ENCODE data around the gene VPS37C.

VPS37C gene

GRCh38 chr11:61106894-61107470 lies 54.2 kb downstream of the VPS37C start:
- no peak for TF ChIP-seq ZBTB7A (IDR thresholded peaks at IDR 0.05; ENCODE audit: low read depth)
- no peak for TF ChIP-seq YY1 (IDR thresholded peaks at IDR 0.05; ENCODE audit: low read depth)
- no peak for TF ChIP-seq RAD21 (IDR thresholded peaks at IDR 0.05; ENCODE audit: low read depth)
- TF ChIP-seq EP300 (IDR thresholded peaks at IDR 0.05; ENCODE audit: borderline replicate concordance) = no peak
- TF ChIP-seq MAX (IDR thresholded peaks at IDR 0.05) = no peak
- TF ChIP-seq, protein P1, sequence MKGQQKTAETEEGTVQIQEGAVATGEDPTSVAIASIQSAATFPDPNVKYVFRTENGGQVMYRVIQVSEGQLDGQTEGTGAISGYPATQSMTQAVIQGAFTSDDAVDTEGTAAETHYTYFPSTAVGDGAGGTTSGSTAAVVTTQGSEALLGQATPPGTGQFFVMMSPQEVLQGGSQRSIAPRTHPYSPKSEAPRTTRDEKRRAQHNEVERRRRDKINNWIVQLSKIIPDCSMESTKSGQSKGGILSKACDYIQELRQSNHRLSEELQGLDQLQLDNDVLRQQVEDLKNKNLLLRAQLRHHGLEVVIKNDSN (IDR thresholded peaks at IDR 0.05) = no peak
- no peak for TF ChIP-seq CEBPB (IDR thresholded peaks at IDR 0.05)
- TF ChIP-seq, protein P2, sequence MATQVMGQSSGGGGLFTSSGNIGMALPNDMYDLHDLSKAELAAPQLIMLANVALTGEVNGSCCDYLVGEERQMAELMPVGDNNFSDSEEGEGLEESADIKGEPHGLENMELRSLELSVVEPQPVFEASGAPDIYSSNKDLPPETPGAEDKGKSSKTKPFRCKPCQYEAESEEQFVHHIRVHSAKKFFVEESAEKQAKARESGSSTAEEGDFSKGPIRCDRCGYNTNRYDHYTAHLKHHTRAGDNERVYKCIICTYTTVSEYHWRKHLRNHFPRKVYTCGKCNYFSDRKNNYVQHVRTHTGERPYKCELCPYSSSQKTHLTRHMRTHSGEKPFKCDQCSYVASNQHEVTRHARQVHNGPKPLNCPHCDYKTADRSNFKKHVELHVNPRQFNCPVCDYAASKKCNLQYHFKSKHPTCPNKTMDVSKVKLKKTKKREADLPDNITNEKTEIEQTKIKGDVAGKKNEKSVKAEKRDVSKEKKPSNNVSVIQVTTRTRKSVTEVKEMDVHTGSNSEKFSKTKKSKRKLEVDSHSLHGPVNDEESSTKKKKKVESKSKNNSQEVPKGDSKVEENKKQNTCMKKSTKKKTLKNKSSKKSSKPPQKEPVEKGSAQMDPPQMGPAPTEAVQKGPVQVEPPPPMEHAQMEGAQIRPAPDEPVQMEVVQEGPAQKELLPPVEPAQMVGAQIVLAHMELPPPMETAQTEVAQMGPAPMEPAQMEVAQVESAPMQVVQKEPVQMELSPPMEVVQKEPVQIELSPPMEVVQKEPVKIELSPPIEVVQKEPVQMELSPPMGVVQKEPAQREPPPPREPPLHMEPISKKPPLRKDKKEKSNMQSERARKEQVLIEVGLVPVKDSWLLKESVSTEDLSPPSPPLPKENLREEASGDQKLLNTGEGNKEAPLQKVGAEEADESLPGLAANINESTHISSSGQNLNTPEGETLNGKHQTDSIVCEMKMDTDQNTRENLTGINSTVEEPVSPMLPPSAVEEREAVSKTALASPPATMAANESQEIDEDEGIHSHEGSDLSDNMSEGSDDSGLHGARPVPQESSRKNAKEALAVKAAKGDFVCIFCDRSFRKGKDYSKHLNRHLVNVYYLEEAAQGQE (IDR thresholded peaks at IDR 0.05; ENCODE audit: low read depth) = no peak
- no peak for TF ChIP-seq FOXM1 (IDR thresholded peaks at IDR 0.05; ENCODE audit: borderline replicate concordance, low read depth)
- no peak for TF ChIP-seq TCF12 (IDR thresholded peaks at IDR 0.05; ENCODE audit: low read depth)
- TF ChIP-seq EGR1 (IDR thresholded peaks at IDR 0.05) = no peak
- TF ChIP-seq TAF1 (IDR thresholded peaks at IDR 0.05; ENCODE audit: low read depth) = no peak
- TF ChIP-seq CREB1 (IDR thresholded peaks at IDR 0.05; ENCODE audit: low read depth) = no peak
- no peak for TF ChIP-seq NFIC (IDR thresholded peaks at IDR 0.05)
- TF ChIP-seq TEAD4 (IDR thresholded peaks at IDR 0.05) = no peak

- TF ChIP-seq EGR1 (IDR thresholded peaks at IDR 0.05) (no peak), EP300 (IDR thresholded peaks at IDR 0.05; ENCODE audit: borderline replicate concordance) (no peak), NFIC (IDR thresholded peaks at IDR 0.05) (no peak), ZBTB7A (IDR thresholded peaks at IDR 0.05; ENCODE audit: low read depth) (no peak), TEAD4 (IDR thresholded peaks at IDR 0.05) (no peak), FOXM1 (IDR thresholded peaks at IDR 0.05; ENCODE audit: borderline replicate concordance, low read depth) (no peak)
- TF ChIP-seq, protein P1 (IDR thresholded peaks at IDR 0.05) = no peak
These were observed 54.9 kb downstream of the VPS37C start for GRCh38 chr11:61106296-61106695.

GRCh38 chr11:61104963-61105362 lies 56.3 kb downstream of the VPS37C start:
- TF ChIP-seq EGR1 (IDR thresholded peaks at IDR 0.05) (no peak), RAD21 (IDR thresholded peaks at IDR 0.05; ENCODE audit: low read depth) (no peak), FOXM1 (IDR thresholded peaks at IDR 0.05; ENCODE audit: borderline replicate concordance, low read depth) (no peak), TAF1 (IDR thresholded peaks at IDR 0.05; ENCODE audit: low read depth) (no peak), TCF12 (IDR thresholded peaks at IDR 0.05; ENCODE audit: low read depth) (no peak), EP300 (IDR thresholded peaks at IDR 0.05; ENCODE audit: borderline replicate concordance) (no peak)
- TF ChIP-seq, protein P1 (IDR thresholded peaks at IDR 0.05) = no peak

- TF ChIP-seq RAD21 (IDR thresholded peaks at IDR 0.05; ENCODE audit: low read depth) = no peak
These were observed 57.3 kb downstream of the VPS37C start for GRCh38 chr11:61103851-61104423.

DNA sequence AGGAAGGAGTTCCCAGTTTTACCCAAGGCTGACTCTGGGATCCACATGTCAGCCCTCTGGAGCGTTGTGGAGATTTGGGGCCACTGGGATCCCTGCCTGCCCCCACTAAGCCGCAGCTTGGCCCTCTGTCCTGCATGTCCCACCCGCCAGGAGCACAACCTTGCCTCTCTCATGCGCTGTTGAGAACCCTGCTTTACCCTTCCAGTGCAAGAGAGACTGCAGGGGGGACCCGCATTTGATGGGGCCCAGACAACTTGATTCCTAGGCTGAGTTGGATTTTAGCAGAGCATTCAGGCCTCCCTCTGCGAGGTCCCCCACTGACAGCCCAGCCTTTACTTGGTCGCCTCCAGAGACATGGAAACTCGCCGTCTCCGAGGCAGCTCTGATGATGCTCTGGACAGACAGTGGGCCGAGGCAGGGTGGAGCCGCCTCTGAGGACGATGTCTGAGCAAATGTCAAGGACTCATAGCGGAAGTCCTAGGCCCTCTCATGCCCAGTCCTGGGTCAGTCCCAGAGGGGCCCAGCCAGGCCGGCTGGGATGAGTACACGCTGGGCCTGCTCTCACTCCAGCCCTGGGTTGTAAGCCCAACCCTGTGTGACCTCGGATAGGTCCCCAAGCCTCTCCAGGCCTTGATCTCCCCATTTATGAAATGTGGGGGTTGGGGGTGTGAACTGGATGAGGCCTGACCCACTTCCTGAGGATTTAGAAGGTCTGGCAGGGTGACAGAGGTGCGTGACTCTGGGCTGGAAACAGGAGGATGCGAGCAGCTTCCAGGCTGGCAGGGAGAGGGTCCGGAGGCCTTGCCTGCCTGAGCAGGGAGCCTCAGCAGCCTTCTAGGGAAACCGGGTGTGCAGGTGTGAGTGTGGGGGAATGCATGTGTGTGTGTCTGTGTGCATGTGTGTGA lies 58.3 kb downstream of the VPS37C start:
- TF ChIP-seq NFIC (IDR thresholded peaks at IDR 0.05) (no peak), EGR1 (IDR thresholded peaks at IDR 0.05) (no peak), EP300 (IDR thresholded peaks at IDR 0.05; ENCODE audit: borderline replicate concordance) (no peak), FOXM1 (IDR thresholded peaks at IDR 0.05; ENCODE audit: borderline replicate concordance, low read depth) (no peak), CREB1 (IDR thresholded peaks at IDR 0.05; ENCODE audit: low read depth) (no peak), RAD21 (IDR thresholded peaks at IDR 0.05; ENCODE audit: low read depth) (no peak), TCF12 (IDR thresholded peaks at IDR 0.05; ENCODE audit: low read depth) (no peak), CEBPB (IDR thresholded peaks at IDR 0.05) (no peak), YY1 (IDR thresholded peaks at IDR 0.05; ENCODE audit: low read depth) (no peak), TAF1 (IDR thresholded peaks at IDR 0.05; ENCODE audit: low read depth) (no peak), ZBTB7A (IDR thresholded peaks at IDR 0.05; ENCODE audit: low read depth) (no peak), TEAD4 (IDR thresholded peaks at IDR 0.05) (no peak)
- TF ChIP-seq, protein P1 (IDR thresholded peaks at IDR 0.05) = no peak
- TF ChIP-seq, protein P2 (IDR thresholded peaks at IDR 0.05; ENCODE audit: low read depth) = no peak
